CD4-positive, alpha-beta memory T cell (primary cell): ENCODE results near the gene ANKRD13A. TPM values are rescaled to one million over a fixed set of nuclear protein-coding genes. Genes with fewer than 3 reads are reported as not detected.
"Not testable (repeated sequence)": the region's sequence is repeated elsewhere in the genome, so short reads cannot be mapped to it uniquely, and the experiment has no call there.

Source experiments
- CTCF ChIA-PET: fragments of 350-600 bp; sonication (Branson Sonifier 250); formaldehyde crosslinking; loops from one replicate; lab custom pipeline; 2021; ENCODE audit warnings: inconsistent platforms; ENCODE audit not compliant: partially characterized antibody; lab: Charles Lee
- POLR2A ChIA-PET: fragments of 350-600 bp; sonication (Branson Sonifier 250); formaldehyde crosslinking; loops from one replicate; lab custom pipeline; 2021; ENCODE audit not compliant: partially characterized antibody; lab: Charles Lee
- DNase-seq, 5 donors: peaks; one replicate each; pipeline versions ENCODE4 v3.0.0 to v3.0.0-alpha.2; 2020 to 2022; ENCODE audit warnings: mixed read lengths in 1 of 5
- H3K27ac ChIP-seq: one replicate; pipeline ENCODE4 v1.7.0; 2013; ENCODE audit warnings: low read depth, low read length
- H3K27me3 ChIP-seq: 2 replicates; pipeline ENCODE4 v1.7.0; 2013; ENCODE audit warnings: mild to moderate bottlenecking, low read length, moderate library complexity; ENCODE audit not compliant: insufficient read depth
- H3K36me3 ChIP-seq: 2 replicates; pipeline ENCODE4 v1.7.0; 2013; ENCODE audit warnings: mild to moderate bottlenecking, low read length, moderate library complexity; ENCODE audit not compliant: insufficient read depth
- H3K4me1 ChIP-seq: 2 replicates; pipeline ENCODE4 v1.7.0; 2013; ENCODE audit warnings: mild to moderate bottlenecking, low read length, moderate library complexity; ENCODE audit not compliant: insufficient read depth
- H3K4me3 ChIP-seq, 2 donors: one replicate each; pipeline ENCODE4 v1.7.0; 2013; ENCODE audit warnings: low read length in 2 of 2, mild to moderate bottlenecking in 1 of 2
- H3K9me3 ChIP-seq, 2 donors: one replicate each; pipeline ENCODE4 v1.7.0; 2013; ENCODE audit warnings: low read length in 2 of 2, control low read depth in 1 of 2; ENCODE audit not compliant: control insufficient read depth in 1 of 2
- H3K27ac Mint-ChIP-seq, 7 donors: one replicate each; pipeline ENCODE4 v1.8.0; 2020 to 2021; ENCODE audit warnings: mixed read lengths in 7 of 7, mild to moderate bottlenecking in 6 of 7, inconsistent platforms in 3 of 7, moderate library complexity in 3 of 7
- H3K27me3 Mint-ChIP-seq, 2 donors: one replicate each; pipeline ENCODE4 v1.8.0; 2020 to 2021; ENCODE audit warnings: mixed read lengths in 2 of 2
- H3K36me3 Mint-ChIP-seq, 2 donors: one replicate each; pipeline ENCODE4 v1.8.0; 2020 to 2021; ENCODE audit warnings: mixed read lengths in 2 of 2, inconsistent platforms in 1 of 2, mild to moderate bottlenecking in 1 of 2
- H3K4me1 Mint-ChIP-seq, 4 donors: one replicate each; pipeline ENCODE4 v1.8.0; 2020 to 2021; ENCODE audit warnings: mixed read lengths in 4 of 4, mild to moderate bottlenecking in 1 of 4
- H3K4me3 Mint-ChIP-seq, 8 donors: one replicate each; pipeline ENCODE4 v1.8.0; 2020 to 2021; ENCODE audit warnings: mixed read lengths in 8 of 8, mild to moderate bottlenecking in 7 of 8, moderate library complexity in 6 of 8, inconsistent platforms in 3 of 8
- H3K9me3 Mint-ChIP-seq, 8 donors: one replicate each; pipeline ENCODE4 v1.8.0; 2020 to 2021; ENCODE audit warnings: mixed read lengths in 8 of 8, mild to moderate bottlenecking in 5 of 8, inconsistent platforms in 3 of 8, moderate library complexity in 1 of 8
- intact Hi-C: fragments of 100-400 bp; cut with micrococcal nuclease; formaldehyde crosslinking; loops from one replicate; pipeline ENCODE4 v1.15.1; 2023
- polyA plus RNA-seq, 2 donors: library from polyadenylated mRNA; unstranded; fragments of 300-500 nt; fragmentation: Illumina TruSeq; gene quantifications; one replicate each; pipeline ENCODE4 v1.2.3, GENCODE V29; 2021
- total RNA-seq, 2 experiments: library from RNA; stranded (reverse); gene quantifications; one replicate each; pipeline ENCODE4 v1.2.3, GENCODE V29; 2021

The ANKRD13A gene
- total and polyA plus RNA-seq, 4 experiments from 2014 or later, result 66.6 to 99.7 (median 83.2) TPM

GRCh38 chr12:110048242-110049027 lies 49.2 kb downstream of the ANKRD13A start, which contains the start of gene C12orf76:
Gene C12orf76, minus strand, starts transcription at chr12:110048522. Its CDS starts 27 bp downstream, at chr12:110048495.
- no peaks in the 10 kb centered on the region for H3K36me3 ChIP-seq
- ChIA-PET CTCF (interaction anchor here (1.4 kb wide), 1 partner anchor 17 kb away, joined by 3 read pairs; no protein-coding TSS in a partner anchor), POLR2A (interaction anchor here (0.7 to 1.4 kb wide), 4 partner anchors 10 to 49 kb away, joined by 3 to 7 read pairs (median 4); partner anchors contain the start of gene ANKRD13A)
- intact Hi-C loops, result loop anchor here (1.0 to 10.0 kb wide), 6 partner anchors 9 to 474 kb away; partner anchors contain the start of genes ANKRD13A, IFT81, MMAB and MVK
- Mint-ChIP-seq H3K36me3 (peaks cover 0 to 9% of the 10 kb centered on the region in 2 donors), H3K27me3 (no peaks in the 10 kb centered on the region), H3K4me1 (peaks cover 20 to 49% (median 26%) of the 10 kb centered on the region in 4 donors), H3K27ac (peak within 1 kb of the TSS; percentile 89 to 100 (median 98)), H3K9me3 (no peaks in the 10 kb centered on the region), H3K4me3 (peak within 1 kb of the TSS; percentile 89 to 98 (median 94))
- peak within 1 kb of the TSS; percentile 61 for H3K27ac ChIP-seq
- peaks cover 25% of the 10 kb centered on the region for H3K4me1 ChIP-seq
- DNase-seq, result peak; percentile 89 to 94 (median 91)
- H3K4me3 ChIP-seq, result peak within 1 kb of the TSS; percentile 40 to 74
- no peaks in the 10 kb centered on the region for H3K27me3 ChIP-seq
- no peaks in the 10 kb centered on the region for H3K9me3 ChIP-seq

GRCh38 chr12:110049034-110049433 lies 49.8 kb downstream of the ANKRD13A start:
- H3K9me3 Mint-ChIP-seq, H3K27me3 ChIP-seq, H3K9me3 ChIP-seq, POLR2A ChIA-PET, H3K36me3 ChIP-seq, CTCF ChIA-PET, H3K36me3 Mint-ChIP-seq, H3K27me3 Mint-ChIP-seq: not testable (repeated sequence)
- H3K4me1 ChIP-seq, result peaks cover 23% of the 10 kb centered on the region
- peak overlapping the region; percentile 89 to 100 (median 98) for H3K27ac Mint-ChIP-seq
- intact Hi-C loops, result loop anchor here (10.0 kb wide), 1 partner anchor 474 kb away; the partner anchor contains the start of genes MMAB and MVK
- peak in 1 of 5 donors; percentile 2 for DNase-seq
- peak overlapping the region in 1 of 2 donors; percentile 74 for H3K4me3 ChIP-seq
- peaks cover 19 to 47% (median 26%) of the 10 kb centered on the region in 4 donors for H3K4me1 Mint-ChIP-seq
- peak overlapping the region; percentile 89 to 98 (median 94) for H3K4me3 Mint-ChIP-seq
- H3K27ac ChIP-seq, result peak overlapping the region; percentile 61

- Mint-ChIP-seq H3K4me1 (peaks cover 19 to 46% (median 26%) of the 10 kb centered on the region in 4 donors), H3K27ac (peak overlapping the region in 5 of 7 donors; percentile 53 to 98 (median 97)), H3K4me3 (peak overlapping the region in 3 of 8 donors; percentile 6 to 48 (median 7))
- H3K9me3 Mint-ChIP-seq, H3K27me3 ChIP-seq, H3K27ac ChIP-seq, H3K4me3 ChIP-seq, H3K36me3 ChIP-seq, H3K36me3 Mint-ChIP-seq, H3K9me3 ChIP-seq, CTCF ChIA-PET, DNase-seq, H3K27me3 Mint-ChIP-seq: not testable (repeated sequence)
- intact Hi-C loops, result loop anchor here (10.0 kb wide), 1 partner anchor 475 kb away; the partner anchor contains the start of genes MMAB and MVK
- H3K4me1 ChIP-seq, result peaks cover 23% of the 10 kb centered on the region
- POLR2A ChIA-PET, result interaction anchor here (1.2 kb wide), 1 partner anchor 50 kb away, joined by 3 read pairs; the partner anchor contains the start of gene ANKRD13A
Measured at GRCh38 chr12:110049666-110050065, 50.4 kb downstream of the ANKRD13A start.

GRCh38 chr12:110050927-110051326 lies 51.7 kb downstream of the ANKRD13A start:
- Histone ChIP-seq H3K36me3 (no peaks in the 10 kb centered on the region), H3K9me3 (no peaks in the 10 kb centered on the region), H3K27ac (no peak overlapping the region), H3K4me1 (peaks cover 23% of the 10 kb centered on the region), H3K4me3 (no peak overlapping the region), H3K27me3 (no peaks in the 10 kb centered on the region)
- ChIA-PET POLR2A (interaction anchor here (1.2 kb wide), 1 partner anchor 52 kb away, joined by 3 read pairs; the partner anchor contains the start of gene ANKRD13A), CTCF (no interaction called here)
- H3K4me1 Mint-ChIP-seq, result peaks cover 19 to 39% (median 26%) of the 10 kb centered on the region in 4 donors
- H3K27me3 Mint-ChIP-seq, result no peaks in the 10 kb centered on the region
- H3K4me3 Mint-ChIP-seq, result no peak overlapping the region
- intact Hi-C loops, result no loop called here
- H3K36me3 Mint-ChIP-seq, result peaks cover 0 to 4% of the 10 kb centered on the region in 2 donors
- peak overlapping the region in 1 of 7 donors; percentile 30 for H3K27ac Mint-ChIP-seq
- DNase-seq, result no peak
- H3K9me3 Mint-ChIP-seq, result no peaks in the 10 kb centered on the region

- H3K4me3 Mint-ChIP-seq, H3K4me1 Mint-ChIP-seq, H3K27ac ChIP-seq, H3K27me3 Mint-ChIP-seq, intact Hi-C loops, H3K9me3 Mint-ChIP-seq, DNase-seq, H3K27me3 ChIP-seq, POLR2A ChIA-PET, H3K4me1 ChIP-seq, H3K9me3 ChIP-seq, H3K27ac Mint-ChIP-seq, H3K4me3 ChIP-seq, H3K36me3 ChIP-seq, H3K36me3 Mint-ChIP-seq: not testable (repeated sequence)
- CTCF ChIA-PET, result interaction anchor here (1.2 kb wide), 1 partner anchor 15 kb away, joined by 3 read pairs; no protein-coding TSS in a partner anchor
Measured at GRCh38 chr12:110055375-110056352, 56.4 kb downstream of the ANKRD13A start.

- H3K27me3 ChIP-seq, H3K27ac ChIP-seq, H3K4me1 ChIP-seq, H3K4me1 Mint-ChIP-seq, DNase-seq, H3K9me3 ChIP-seq, H3K27me3 Mint-ChIP-seq, H3K36me3 ChIP-seq, H3K9me3 Mint-ChIP-seq, H3K4me3 Mint-ChIP-seq, POLR2A ChIA-PET, H3K36me3 Mint-ChIP-seq, H3K4me3 ChIP-seq, intact Hi-C loops, H3K27ac Mint-ChIP-seq: not testable (repeated sequence)
- CTCF ChIA-PET, result interaction anchor here (1.2 kb wide), 1 partner anchor 16 kb away, joined by 3 read pairs; no protein-coding TSS in a partner anchor
Measured at GRCh38 chr12:110056643-110057042, 57.4 kb downstream of the ANKRD13A start.
